Left colon (tissue), 2 donors: ENCODE measurements around the gene NPAS3. TPM values are rescaled to one million over a fixed set of nuclear protein-coding genes. Genes with fewer than 3 reads are reported as not detected.

ENCODE experiments used
- ATAC-seq: fragments of 200-7000 bp; cut with Tn5 transposase; one replicate; pipeline ENCODE4 v1.9.1; 2020; ENCODE audit warnings: mild to moderate bottlenecking, moderate library complexity
- DNase-seq, 2 donors: peaks; one replicate each; pipeline ENCODE4 v3.0.0-alpha.2; 2020
- intact Hi-C, 2 donors: fragments of 100-400 bp; cut with DNase I in 1 of 2; cut with micrococcal nuclease in 1 of 2; formaldehyde crosslinking; loops; one replicate each; pipeline versions ENCODE4 v1.11.2 to v1.14.0; 2022; cut with DNase I, micrococcal nuclease
- total RNA-seq, 2 donors: library from RNA; stranded (reverse); fragmentation: NEBNext Ultra II Directional; extraction: Animal tissue kit (Norgen Biotek cat#: 25700); gene quantifications; one replicate each; pipeline ENCODE4 v1.2.1, GENCODE V29; 2021
- donor health status: DM: no; HTN: no; CAD: no.
- donor health status: DM: yes; HTN: yes; CAD: no.

The NPAS3 gene
- total RNA-seq, 2 donors from 2014 or later = 0.37 to 1.6 TPM

DNA sequence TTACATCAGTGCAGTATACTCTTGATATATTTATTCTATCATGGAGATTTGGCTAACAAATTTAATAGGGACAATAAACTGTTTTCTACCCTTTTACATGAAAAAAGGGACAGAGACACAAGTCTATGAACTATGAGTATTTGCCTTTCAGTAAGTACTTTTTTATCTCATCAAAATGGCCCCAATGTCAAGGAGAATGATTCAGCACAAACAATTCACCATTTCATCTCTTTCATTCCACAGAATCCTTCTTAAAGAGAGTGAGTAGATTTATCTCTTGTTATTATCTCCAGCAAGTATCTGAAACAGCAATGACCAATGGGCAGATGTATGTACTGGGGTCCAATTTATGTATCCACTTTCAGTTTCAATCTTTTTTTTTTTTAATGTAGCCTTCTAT is 447.5 kb downstream of the NPAS3 start:
- DNase-seq = no peak
- no peak for ATAC-seq
- intact Hi-C loops = no loop called here

DNA sequence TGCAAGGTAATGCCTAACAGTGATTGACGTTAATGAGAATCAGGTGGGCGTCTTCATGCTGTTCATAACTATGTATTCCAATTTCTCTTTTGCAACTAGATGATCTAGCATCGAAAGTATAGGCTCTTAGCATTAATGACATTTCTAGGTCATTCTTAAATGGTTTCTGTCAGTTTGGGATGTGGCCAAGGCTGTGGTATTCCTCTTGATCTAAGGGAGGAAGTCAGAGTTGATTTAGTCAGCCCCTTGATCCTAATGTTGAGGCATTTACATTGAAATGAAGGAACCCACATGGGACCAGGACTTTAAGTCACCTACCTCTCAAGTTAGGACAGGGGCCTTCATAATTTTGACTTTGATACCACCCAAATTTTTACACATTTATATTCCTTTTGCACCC is 448.1 kb downstream of the NPAS3 start:
- DNase-seq (no peak), ATAC-seq (no peak)
- intact Hi-C loops = no loop called here

DNA sequence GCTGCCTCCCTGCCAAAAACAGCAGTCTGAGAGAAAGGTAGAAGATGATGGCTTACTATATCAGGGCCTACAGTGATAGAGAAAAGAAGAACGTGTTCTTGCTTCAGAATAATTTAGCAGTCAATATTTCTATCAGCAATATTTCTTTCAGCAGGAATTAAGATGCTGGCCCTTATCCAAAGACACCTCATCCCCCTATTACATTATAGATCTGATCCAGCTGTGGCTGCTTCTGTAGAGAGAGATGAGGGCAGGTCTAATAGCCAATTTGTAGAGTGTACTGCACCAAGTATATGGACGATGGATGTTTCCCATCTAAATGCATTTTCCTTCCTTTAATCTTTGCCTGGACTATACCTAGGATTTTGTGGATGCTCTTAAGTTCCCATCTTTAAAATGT is 451.7 kb downstream of the NPAS3 start:
- no peak for ATAC-seq
- intact Hi-C loops = no loop called here

DNA sequence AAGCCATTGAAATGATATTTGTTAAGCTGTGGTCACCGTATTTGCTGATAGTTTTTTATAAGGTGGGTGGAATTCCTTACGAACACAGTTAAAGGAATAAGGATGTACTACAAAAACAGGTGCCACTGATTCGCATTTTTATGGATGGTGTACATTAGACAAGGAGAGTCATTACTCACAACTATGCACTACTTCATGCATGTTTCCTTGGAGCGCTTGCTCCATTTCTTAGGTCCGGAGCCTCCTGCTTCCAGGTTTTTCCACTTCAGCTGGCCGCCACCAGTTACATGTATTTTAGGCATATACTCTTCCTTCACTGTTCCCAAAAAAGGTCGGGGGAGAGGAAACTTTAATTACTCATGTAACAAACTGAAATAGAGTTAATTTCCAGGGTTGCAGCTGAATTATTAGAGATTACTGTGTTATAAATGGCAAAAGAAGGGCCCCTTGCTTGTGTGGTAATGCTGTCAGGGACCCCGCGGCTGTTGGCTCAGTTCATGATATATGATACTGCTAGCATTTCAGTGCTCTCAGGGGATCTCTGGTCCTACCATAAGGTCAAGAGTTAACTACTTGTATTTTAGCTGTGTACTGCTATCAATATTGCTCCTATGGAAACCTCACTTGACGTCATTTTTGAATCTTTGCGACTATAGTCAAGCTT is 454.7 kb downstream of the NPAS3 start:
- intact Hi-C loops = no loop called here
- ATAC-seq (no peak), DNase-seq (no peak)

More for the DNA sequence above, 451.7 kb downstream of the NPAS3 start:
- no peak for DNase-seq

DNA sequence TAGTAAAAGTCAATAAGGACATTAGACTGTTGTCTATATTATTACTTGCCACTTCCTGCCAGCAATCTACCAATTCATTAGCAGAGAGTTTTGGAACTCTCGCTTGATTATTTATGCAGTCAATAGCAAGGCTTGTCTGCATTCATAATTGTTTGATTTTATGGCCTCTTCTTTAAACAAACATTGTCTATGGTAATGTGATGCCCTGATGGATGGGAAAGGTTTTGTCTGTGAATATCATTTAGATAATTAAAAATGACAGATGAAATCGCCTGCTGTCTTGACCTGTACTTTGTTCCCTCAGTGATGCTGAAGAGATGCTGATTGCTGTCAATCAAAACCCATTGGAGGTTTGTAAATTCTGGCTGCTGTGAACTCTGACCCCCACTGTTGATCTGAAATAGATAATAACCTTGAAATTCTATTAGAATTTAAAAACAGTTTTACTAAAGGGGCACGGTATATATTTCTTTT is 455.3 kb downstream of the NPAS3 start:
- DNase-seq = no peak
- ATAC-seq = no peak
- intact Hi-C loops = no loop called here

DNA sequence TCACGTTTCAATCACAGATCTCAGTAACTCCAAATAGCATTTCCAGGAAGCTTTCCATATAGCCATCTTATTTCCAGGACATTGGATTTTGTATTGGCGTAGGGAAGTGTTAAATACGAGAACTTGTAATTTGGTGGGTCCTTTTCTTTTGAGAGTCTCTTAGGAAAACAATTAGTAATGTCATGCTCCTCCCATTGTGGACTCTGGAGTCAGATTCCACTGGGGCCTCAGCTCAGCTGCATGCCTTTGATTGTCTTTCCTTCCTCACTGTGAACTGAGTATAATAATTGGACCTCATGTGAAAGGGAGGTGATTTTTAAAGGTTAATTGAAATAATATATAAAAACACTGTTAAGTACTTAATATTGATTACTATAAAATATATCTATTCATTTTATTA is 462.6 kb downstream of the NPAS3 start:
- intact Hi-C loops = no loop called here
- DNase-seq (no peak), ATAC-seq (peak; percentile 69)

DNA sequence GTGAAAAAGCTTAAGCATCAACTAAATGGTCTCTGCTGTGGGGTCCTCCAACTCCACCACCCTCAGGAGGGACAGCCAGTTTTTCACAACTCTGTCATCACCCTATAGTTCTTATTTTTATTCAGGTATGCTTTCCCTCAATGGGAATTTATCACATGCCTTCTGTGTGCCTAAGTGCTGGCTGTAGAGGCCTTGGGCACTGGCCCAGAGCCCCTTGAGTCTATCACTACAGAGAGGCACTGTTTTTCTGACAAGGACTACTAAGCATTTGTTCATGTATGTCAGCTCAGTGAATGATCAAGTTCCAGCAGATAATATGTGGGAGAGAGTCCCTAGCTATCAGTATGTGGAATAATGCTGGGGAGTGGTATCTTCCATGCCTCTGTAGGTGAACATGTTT is 463.9 kb downstream of the NPAS3 start:
- no peak for DNase-seq
- intact Hi-C loops = no loop called here
- ATAC-seq = no peak

DNA sequence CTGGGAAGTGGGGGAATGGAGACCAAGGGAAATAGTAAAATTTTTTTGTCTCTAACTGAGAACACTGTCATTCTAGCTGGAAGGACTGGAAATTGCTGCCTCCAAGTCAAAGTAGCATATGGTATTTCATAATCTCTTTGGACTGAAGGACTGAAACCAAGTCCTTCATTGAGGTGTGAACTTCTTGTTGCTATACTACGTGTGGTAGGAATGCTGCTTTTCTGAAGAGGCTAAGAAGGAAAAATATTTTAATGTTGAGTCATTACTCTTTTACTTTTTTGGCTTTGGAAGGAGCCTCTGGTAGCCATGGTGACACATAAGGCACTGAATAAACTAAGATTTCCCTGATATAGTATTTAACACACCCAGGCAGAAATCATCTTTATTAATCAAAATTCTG is 465.4 kb downstream of the NPAS3 start:
- no peak for ATAC-seq
- DNase-seq = no peak
- intact Hi-C loops = no loop called here

DNA sequence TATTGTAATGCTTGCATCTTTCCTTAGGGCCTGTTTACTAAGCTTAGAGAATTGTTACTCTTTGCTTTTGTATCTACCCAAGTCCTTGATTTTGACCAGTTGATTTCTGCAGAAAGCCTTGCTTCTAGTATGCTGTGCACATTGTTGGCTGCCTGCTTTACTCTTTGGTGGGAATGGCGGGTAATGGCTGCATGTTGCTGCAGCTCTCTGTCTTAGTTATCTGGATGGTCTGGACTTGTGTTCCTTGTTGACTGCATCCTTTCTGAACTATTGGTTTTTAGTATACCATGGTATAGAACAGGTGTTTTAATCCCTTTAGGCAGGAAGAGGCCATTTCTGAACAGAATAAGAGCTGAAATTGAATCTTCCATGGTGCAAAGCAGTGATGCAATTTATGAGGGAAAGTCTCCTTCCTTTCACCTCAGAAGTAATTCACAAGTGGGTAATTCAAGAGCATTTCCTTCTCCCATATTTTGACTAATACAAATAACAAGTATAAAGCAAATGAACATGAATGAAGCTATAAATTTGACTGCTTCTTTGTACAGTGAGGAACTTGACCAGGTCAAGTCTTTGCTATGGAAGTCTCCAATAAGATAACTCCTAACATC is 466.4 kb downstream of the NPAS3 start:
- intact Hi-C loops = no loop called here
- no peak for DNase-seq
- no peak for ATAC-seq

DNA sequence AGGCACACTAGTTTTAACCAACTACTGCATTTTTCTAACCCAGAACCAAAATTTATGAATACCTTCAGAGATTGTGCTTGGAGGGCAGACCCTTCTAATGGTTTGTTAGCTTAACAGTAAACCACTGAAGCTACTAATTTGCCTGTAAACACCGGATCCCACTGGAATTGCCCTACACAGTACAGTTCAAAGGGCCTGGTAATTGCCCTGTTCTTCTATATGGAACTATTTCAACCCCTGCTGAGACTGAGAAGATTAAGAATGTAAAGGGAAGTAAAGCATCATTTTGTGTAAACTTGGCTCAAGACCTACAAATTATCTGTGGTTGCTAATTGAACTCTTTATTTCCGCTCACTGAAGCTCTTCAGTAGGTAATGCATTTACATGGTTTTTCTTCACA is 468.1 kb downstream of the NPAS3 start:
- ATAC-seq = peak; percentile 79
- intact Hi-C loops = no loop called here
- no peak for DNase-seq

DNA sequence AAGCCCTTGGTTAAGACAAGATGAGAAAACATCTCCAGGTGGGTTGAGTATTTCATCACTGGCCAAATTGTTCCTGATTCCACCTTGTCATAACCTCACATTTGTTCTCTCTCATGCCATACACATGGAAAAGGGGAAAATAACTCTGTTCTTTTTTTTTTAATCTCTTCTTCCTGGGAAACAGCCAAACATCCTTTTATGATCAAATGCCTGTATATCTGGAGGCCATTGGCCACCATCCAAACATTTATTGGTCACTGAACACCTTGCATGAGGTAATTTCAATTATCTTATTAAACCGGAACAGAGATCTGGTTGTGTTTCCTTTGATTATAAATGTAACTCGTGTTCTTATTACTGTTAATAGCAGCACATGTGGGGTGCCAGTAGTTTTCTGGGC is 469.6 kb downstream of the NPAS3 start:
- intact Hi-C loops = no loop called here
- ATAC-seq (no peak), DNase-seq (no peak)

DNA sequence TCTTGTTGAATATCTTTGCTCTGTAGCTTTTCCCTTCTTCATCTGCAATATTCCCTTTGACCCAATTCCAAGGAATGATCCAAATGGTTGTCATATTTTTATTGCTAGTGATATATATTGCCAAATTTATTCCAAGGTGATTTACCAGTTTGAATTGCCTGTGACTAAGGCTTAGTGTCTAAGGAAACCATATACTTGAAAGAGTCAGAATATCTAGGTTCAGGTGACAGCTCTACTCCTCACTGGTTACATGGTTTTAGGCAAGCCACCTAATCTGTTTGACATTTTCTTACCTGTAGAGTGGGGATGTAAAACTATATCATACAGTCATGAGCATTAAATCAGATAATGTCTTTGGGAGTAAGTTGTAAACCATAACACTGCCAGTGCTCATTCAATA is 473.8 kb downstream of the NPAS3 start:
- ATAC-seq (no peak), DNase-seq (no peak)
- intact Hi-C loops = no loop called here

DNA sequence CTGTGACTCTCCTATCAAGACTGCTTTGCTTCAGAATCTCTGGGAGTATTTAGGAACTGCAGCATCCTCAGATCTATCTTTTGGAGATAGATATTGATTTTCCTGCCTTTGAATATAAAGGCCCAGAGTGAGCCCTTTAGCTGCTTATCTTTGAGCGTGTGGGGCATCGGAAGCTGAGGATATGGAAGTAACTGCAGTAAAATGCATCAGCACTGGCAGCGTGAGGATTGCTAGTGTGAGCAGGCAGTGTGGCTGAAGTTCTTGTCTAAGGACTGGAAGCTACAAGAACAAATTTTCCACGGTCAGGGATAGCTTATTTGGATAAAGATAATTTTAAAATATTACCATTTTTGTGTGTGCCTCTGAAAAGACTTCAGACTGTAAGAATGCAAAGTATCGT is 474.7 kb downstream of the NPAS3 start:
- DNase-seq (no peak), ATAC-seq (no peak)
- intact Hi-C loops = no loop called here

DNA sequence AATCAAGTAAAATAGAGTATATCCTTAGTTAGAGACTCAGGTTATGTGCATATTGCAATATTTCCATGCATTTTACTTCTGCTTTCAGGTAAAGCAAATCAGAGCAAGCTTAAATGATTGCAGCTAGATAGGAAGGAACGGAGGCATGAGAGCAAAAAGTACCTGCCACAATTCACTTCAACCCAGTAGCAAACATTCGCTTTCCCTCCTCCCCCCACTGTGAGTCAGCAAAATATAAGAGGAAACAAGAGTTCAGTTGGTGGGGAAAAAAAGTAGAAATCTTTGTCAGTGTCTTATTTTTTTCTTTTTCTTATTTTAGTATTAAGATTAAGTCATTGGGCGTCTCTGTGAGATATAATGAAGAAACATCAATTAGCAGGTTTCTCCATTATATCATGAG is 475.4 kb downstream of the NPAS3 start:
- ATAC-seq (no peak), DNase-seq (no peak)
- intact Hi-C loops = no loop called here

DNA sequence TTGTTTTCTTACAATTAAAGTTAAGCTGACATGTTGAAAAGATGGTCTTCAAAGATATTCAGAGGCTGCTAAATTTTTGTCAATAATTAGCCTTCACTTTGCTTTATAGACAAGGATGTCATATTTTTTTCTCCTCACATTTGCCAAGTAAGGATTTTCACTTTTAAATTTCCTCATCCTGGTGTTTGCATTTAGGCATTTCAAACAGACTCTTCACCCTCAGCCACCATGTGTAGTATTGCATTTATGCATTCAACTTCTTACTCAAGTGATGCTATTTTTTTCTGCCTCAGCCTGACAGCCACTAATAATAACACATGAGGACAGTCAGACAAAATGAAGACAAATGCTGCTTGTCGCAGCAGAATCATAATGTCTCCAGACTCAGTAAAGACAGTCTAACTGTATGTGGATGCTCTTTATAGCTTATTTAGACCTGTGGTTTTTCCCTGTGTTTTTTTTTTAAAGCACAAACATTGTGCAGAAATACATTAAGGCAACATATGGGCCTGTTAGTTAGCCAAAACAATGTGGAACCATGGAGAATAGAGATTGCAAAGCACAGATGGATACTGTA is 481.5 kb downstream of the NPAS3 start:
- intact Hi-C loops = no loop called here
- ATAC-seq (no peak), DNase-seq (no peak)

DNA sequence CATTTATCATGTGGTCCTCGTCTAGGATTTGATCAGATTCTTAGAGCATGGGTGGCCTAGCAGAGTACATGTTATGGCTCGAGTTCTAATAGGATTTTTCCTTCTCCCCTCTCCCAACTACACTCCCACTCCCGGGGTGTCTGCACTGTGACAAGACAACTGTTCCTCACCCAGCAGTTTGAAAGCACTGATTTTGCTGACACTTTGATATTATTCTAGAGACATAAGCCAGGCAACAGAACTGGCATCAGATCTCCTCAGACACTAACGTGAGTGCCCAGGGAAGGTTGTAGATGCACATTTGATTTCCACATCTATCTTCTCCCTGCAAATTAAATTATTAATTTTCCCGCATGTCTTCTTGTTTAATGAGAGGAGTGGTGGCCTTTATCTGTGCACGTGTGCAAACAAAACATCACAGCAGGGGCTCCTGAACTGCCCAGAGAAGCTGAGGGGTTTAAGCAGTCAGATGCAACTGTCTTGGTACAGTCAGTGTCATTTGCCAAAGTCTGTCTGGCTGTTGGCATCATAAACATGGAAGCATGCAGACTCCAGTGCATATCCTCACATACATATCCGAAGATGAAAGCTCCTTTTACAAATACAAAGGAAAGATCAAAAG is 491.8 kb downstream of the NPAS3 start:
- intact Hi-C loops = no loop called here
- ATAC-seq = no peak
- no peak for DNase-seq

DNA sequence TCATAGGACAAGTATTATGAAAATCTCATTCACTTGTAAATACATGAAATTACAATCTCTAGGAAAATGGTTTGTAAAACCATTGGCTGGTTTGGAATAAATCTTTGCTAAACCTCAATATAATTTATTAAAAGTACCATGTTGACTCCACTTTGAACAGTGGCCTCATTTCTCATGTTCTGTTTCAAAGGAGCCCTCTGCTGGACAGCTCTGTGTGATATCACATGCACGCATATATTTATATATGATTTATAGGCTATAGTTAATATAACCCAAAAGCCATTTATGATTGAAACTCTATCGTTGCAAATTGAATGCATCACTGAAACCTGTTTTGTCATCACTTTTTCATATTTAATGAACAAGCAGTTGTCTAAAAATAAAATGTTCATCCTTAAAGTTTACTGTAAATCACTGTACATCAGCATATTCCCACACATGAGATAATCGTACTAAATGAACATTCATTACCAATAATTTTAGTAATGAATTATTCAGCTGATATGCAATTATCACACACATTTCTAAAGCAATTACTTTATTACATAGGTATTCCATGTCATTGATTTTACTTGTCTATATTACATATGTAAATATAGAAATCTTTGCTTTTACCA is 493.8 kb downstream of the NPAS3 start:
- intact Hi-C loops = no loop called here
- peak; percentile 67 for ATAC-seq
- peak in 1 of 2 donors; percentile 42 for DNase-seq

DNA sequence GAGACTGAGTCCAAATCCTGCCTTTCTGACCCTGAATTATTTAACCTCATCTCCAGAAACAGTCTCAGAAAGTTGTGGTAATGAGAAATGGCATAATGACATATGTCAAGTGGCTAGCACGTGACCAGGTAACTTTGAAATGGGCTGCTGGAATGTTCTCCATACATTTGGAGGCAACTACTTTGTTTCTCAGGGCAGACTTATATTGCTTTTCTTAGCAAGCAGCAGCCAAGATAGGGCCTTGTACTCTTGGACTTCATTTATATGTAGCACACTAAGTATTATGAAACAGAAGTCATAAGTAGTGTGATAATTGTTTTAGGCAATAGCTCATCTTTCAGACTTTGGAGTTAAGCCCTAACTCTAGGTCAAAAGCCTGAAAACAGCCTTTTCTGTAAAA is 494.7 kb downstream of the NPAS3 start:
- ATAC-seq (no peak), DNase-seq (no peak)
- intact Hi-C loops = no loop called here

DNA sequence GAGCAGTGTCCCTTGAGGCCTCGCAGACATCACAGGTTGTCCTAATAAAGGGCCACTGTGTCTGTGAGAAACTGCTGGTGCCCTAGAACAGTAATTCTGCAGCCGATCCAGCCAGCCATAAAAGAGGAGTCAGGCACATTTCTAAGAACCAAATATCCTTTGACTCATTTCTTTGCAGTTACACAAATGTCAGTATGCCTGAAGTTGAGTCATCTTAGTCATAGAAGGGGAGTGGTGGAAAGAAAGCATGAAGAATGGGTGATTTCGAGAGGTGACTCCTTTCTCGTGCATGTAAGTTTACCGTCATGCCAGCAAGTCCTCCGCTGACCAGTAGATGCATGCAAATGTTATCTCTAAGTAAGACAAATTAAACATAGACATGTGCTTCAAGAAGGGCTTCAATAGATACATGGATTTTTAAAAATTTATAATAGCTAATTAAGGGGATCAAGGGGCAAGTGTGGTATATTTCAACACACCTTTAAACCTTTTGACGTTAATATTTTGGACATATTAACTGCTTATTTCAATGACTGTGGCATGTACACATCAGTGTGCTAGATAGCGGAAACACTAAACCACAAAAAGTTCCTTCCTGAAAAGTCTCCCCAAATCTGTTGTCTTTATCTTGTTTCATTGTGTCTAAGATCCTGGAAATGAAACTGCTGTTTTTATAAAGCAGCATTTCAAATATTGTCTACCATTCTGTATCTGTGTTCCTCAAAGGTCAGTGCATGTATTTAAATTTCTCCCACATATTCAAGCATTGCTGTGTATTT is 497.4 kb downstream of the NPAS3 start:
- no peak for ATAC-seq
- intact Hi-C loops = no loop called here
- no peak for DNase-seq
